Kidney (tissue), 14 donors: Measurements from ENCODE around the gene FRAS1. TPM values are rescaled to one million over a fixed set of nuclear protein-coding genes. Genes with fewer than 3 reads are reported as not detected.

Source experiments
- DNase-seq, 5 donors: peaks; one replicate each; pipeline ENCODE4 v3.0.0-alpha.2; 2013 to 2020
- FAIRE-seq: peaks from 2 replicates; lab custom pipeline; 2012; peaks lifted over from hg19 to GRCh38; lab: Jason Lieb, UNC
- H3K27ac ChIP-seq, 2 donors: one replicate each; pipeline ENCODE4 v1.7.0; 2013; ENCODE audit warnings: low read depth in 2 of 2, low read length in 2 of 2, inconsistent platforms in 1 of 2
- H3K27me3 ChIP-seq: one replicate; pipeline ENCODE4 v1.7.1; 2013; ENCODE audit warnings: low read length, inconsistent platforms; ENCODE audit not compliant: control insufficient read depth, insufficient read depth
- H3K36me3 ChIP-seq, 3 donors: one replicate each; pipeline versions ENCODE4 v1.7.0 to v1.7.1; 2013; ENCODE audit warnings: low read length in 3 of 3, control low read depth in 1 of 3, inconsistent platforms in 1 of 3; ENCODE audit not compliant: insufficient read depth in 3 of 3, control insufficient read depth in 2 of 3
- H3K4me1 ChIP-seq, 3 donors: one replicate each; pipeline versions ENCODE4 v1.7.0 to v1.7.1; 2013; ENCODE audit warnings: low read length in 3 of 3, inconsistent platforms in 1 of 3, low read depth in 1 of 3; ENCODE audit not compliant: control insufficient read depth in 2 of 3, insufficient read depth in 2 of 3
- H3K4me3 ChIP-seq, 3 donors: one replicate each; pipeline versions ENCODE4 v1.7.0 to v1.8.1; 2013; ENCODE audit warnings: low read length in 3 of 3, control low read depth in 1 of 3, inconsistent platforms in 1 of 3
- H3K9ac ChIP-seq, 3 donors: one replicate each; pipeline versions ENCODE4 v1.7.0 to v1.7.1; 2013; ENCODE audit warnings: low read length in 3 of 3, control low read depth in 1 of 3, inconsistent platforms in 1 of 3
- H3K9me3 ChIP-seq, 3 donors: one replicate each; pipeline versions ENCODE4 v1.7.0 to v1.7.1; 2013; ENCODE audit warnings: low read length in 3 of 3, control low read depth in 1 of 3, inconsistent platforms in 1 of 3; ENCODE audit not compliant: control insufficient read depth in 2 of 3, insufficient read depth in 1 of 3
- intact Hi-C: fragments of 100-400 bp; cut with DNase I; formaldehyde crosslinking; loops from one replicate; pipeline ENCODE4 v1.11.1; 2022
- polyA plus RNA-seq: library from polyadenylated mRNA; stranded (reverse); fragments of 350-450 nt; fragmentation: Illumina TruSeq; extraction: RNeasy Lipid Tissue Mini Kit (QIAGEN cat#74804); gene quantifications from one replicate; pipeline ENCODE4 v1.2.3, GENCODE V29; 2014; ENCODE audit warnings: low read depth, low replicate concordance; ENCODE audit not compliant: insufficient read depth
- total RNA-seq: library from RNA; stranded (reverse); fragmentation: NEBNext Ultra II Directional; extraction: Animal tissue kit (Norgen Biotek cat#: 25700); gene quantifications from one replicate; pipeline ENCODE4 v1.2.1, GENCODE V29; 2021
- TF ChIP-seq, protein P1 (sequence below): IDR thresholded peaks from 3 replicates; pipeline ENCODE4 v1.5.1; 2012; ENCODE audit warnings: mild to moderate bottlenecking, moderate library complexity, borderline replicate concordance; ENCODE audit not compliant: insufficient read depth; ENCODE audit errors: extremely low read depth
- donor health status: control.
- donor health status: control.
- donor health status: control.
- donor health status: control.
- donor health status: control.
- donor health status: DM: yes; HTN: yes; CAD: no.
- donor health status: Normal renal cell carcinoma (clear cell type).

The FRAS1 gene
- total and polyA plus RNA-seq, 2 donors from 2014 or later = 6.5 to 31.5 TPM

DNA sequence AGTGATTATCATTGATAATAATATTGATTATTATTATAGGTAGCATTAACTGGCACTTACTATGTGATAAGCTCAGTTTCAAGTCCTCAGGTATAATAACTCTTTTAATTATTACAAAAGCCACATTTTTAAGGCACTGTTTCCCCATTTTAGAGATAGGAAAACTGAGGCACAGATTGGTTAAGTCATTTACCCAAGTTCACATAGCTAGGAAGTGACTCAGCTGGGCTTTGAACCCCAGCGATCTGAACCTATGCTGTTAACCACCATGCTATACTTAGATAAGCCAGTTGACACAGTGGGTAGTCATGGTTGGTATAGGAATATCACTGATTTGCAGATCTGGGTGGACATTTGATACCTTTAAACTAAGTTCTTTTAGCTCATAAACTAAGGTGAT lies 110.4 kb downstream of the FRAS1 start:
- no peak overlapping the region for H3K9ac ChIP-seq
- no peak overlapping the region for H3K27ac ChIP-seq
- H3K36me3 ChIP-seq = no peaks in the 10 kb centered on the region
- peaks cover 0 to 2% (median 0%) of the 10 kb centered on the region in 3 donors for H3K4me1 ChIP-seq
- H3K4me3 ChIP-seq = no peak overlapping the region
- TF ChIP-seq, protein P1, sequence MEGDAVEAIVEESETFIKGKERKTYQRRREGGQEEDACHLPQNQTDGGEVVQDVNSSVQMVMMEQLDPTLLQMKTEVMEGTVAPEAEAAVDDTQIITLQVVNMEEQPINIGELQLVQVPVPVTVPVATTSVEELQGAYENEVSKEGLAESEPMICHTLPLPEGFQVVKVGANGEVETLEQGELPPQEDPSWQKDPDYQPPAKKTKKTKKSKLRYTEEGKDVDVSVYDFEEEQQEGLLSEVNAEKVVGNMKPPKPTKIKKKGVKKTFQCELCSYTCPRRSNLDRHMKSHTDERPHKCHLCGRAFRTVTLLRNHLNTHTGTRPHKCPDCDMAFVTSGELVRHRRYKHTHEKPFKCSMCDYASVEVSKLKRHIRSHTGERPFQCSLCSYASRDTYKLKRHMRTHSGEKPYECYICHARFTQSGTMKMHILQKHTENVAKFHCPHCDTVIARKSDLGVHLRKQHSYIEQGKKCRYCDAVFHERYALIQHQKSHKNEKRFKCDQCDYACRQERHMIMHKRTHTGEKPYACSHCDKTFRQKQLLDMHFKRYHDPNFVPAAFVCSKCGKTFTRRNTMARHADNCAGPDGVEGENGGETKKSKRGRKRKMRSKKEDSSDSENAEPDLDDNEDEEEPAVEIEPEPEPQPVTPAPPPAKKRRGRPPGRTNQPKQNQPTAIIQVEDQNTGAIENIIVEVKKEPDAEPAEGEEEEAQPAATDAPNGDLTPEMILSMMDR = no peak
- no peaks in the 10 kb centered on the region for H3K9me3 ChIP-seq
- intact Hi-C loops = no loop called here
- no peak for FAIRE-seq
- no peaks in the 10 kb centered on the region for H3K27me3 ChIP-seq
- no peak for DNase-seq

DNA sequence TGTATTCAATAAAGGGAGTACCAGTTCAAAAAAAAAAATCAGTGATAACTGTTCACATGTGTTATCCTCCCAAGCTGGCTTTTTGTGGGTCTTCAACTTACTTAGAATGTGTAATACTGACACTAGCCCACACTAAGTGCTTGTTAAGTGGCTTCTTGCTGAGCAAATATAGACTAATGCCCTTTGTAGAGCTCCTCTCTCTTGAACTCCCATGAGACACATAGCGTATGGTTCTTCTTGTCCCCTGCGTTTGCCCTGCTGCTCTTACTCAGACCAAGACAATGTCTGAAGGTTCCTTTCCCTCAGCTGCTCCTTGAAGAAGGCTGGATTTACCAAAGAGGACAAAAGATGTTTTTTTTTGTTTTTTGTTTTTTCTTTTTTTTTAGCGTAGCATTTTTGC lies 110.9 kb downstream of the FRAS1 start:
- Histone ChIP-seq H3K36me3 (no peaks in the 10 kb centered on the region), H3K4me1 (no peaks in the 10 kb centered on the region), H3K9me3 (no peaks in the 10 kb centered on the region), H3K27me3 (no peaks in the 10 kb centered on the region), H3K27ac (no peak overlapping the region), H3K9ac (no peak overlapping the region), H3K4me3 (no peak overlapping the region)
- DNase-seq (no peak), FAIRE-seq (no peak)
- TF ChIP-seq, protein P1 = no peak
- intact Hi-C loops = no loop called here

DNA sequence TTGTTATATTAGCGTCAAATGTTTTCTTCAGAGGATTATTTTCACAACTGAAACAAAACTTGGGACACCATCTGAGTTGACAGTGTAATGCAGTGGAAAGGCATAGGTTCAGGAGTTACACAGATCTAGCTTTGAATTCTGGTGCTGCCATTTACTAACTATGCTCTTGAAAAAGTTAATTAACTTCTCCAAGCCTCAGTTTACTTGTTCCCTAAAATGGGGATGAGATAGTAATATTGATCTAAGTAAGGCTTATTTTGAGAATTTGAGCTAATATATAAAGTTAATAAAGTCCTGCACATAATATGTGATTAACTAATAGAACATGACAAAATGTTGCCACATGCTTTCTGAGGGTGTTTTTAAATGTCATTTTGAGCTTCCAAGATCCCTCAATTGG lies 112.6 kb downstream of the FRAS1 start:
- Histone ChIP-seq H3K27me3 (no peaks in the 10 kb centered on the region), H3K27ac (no peak overlapping the region), H3K9me3 (no peaks in the 10 kb centered on the region), H3K4me1 (no peaks in the 10 kb centered on the region), H3K4me3 (no peak overlapping the region), H3K9ac (no peak overlapping the region), H3K36me3 (no peaks in the 10 kb centered on the region)
- TF ChIP-seq, protein P1 = no peak
- DNase-seq (no peak), FAIRE-seq (no peak)
- intact Hi-C loops = no loop called here

DNA sequence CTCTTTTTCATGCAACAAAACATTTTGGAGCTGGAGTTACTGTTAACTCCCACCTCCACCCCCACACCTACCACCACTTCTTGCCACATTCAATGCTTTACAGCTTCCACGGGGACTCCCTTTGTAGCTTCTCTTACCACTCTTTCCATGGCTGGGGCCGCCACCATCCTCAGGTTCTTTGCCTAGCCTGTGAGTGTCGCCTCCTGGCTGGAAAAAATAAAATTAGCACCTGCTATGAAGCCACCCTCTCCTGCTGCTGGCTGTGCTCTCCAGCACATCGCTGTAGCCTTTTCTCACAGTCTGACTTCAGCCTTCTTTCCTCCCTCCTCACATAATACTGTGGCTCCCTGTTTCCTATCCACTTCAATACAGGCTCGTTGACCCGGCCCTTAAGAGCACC lies 114.4 kb downstream of the FRAS1 start:
- TF ChIP-seq, protein P1 = no peak
- H3K36me3 ChIP-seq = no peaks in the 10 kb centered on the region
- no peak for FAIRE-seq
- H3K9me3 ChIP-seq = no peaks in the 10 kb centered on the region
- H3K27me3 ChIP-seq = no peaks in the 10 kb centered on the region
- intact Hi-C loops = no loop called here
- no peak overlapping the region for H3K4me3 ChIP-seq
- H3K9ac ChIP-seq = no peak overlapping the region
- no peak for DNase-seq
- H3K4me1 ChIP-seq = peaks cover 0 to 8% (median 0%) of the 10 kb centered on the region in 3 donors
- no peak overlapping the region for H3K27ac ChIP-seq
